Left lung (tissue), 10 donors: ENCODE results near the gene TNF. TPM values are rescaled to one million over a fixed set of nuclear protein-coding genes. Genes with fewer than 3 reads are reported as not detected.

ENCODE experiments used
- ATAC-seq: fragments of 200-7000 bp; cut with Tn5 transposase; one replicate; pipeline ENCODE4 v1.9.1; 2020; ENCODE audit warnings: moderate library complexity
- DNase-seq, 4 donors: peaks; one replicate each; pipeline ENCODE4 v3.0.0-alpha.2; 2013 to 2020
- H3K27ac ChIP-seq, 2 donors: fragments of 200-600 bp; sonication (generic) in 1 of 2; one replicate each; pipeline versions ENCODE4 v1.5.0 to v1.8.0; 2020 to 2021
- H3K27me3 ChIP-seq, 2 donors: fragments of 200-600 bp; sonication (generic) in 1 of 2; one replicate each; pipeline versions ENCODE4 v1.5.0 to v1.8.0; 2020 to 2021
- H3K36me3 ChIP-seq, 2 donors: fragments of 200-600 bp; sonication (generic) in 1 of 2; one replicate each; pipeline versions ENCODE4 v1.5.0 to v1.8.0; 2020 to 2021
- H3K4me1 ChIP-seq, 2 donors: fragments of 200-600 bp; one replicate each; pipeline ENCODE4 v1.8.0; 2021
- H3K4me3 ChIP-seq, 2 donors: fragments of 200-600 bp; sonication (generic) in 1 of 2; one replicate each; pipeline versions ENCODE4 v1.5.0 to v1.8.0; 2020 to 2021; ENCODE audit warnings: mild to moderate bottlenecking in 1 of 2
- H3K9me3 ChIP-seq, 2 donors: fragments of 200-600 bp; sonication (generic) in 1 of 2; one replicate each; pipeline versions ENCODE4 v1.5.0 to v1.8.0; 2020 to 2021
- CTCF ChIP-seq, 2 donors: fragments of 200-600 bp; sonication (generic) in 1 of 2; IDR thresholded peaks; one replicate each; pipeline versions ENCODE4 v1.5.0 to v1.8.0; 2021; ENCODE audit warnings: antibody characterized with exemption in 2 of 2
- intact Hi-C, 2 donors: fragments of 100-400 bp; cut with DNase I; formaldehyde crosslinking; loops; one replicate each; pipeline versions ENCODE4 v1.11.2 to v1.14.2; 2022
- polyA plus RNA-seq, 6 donors: library from polyadenylated mRNA; unstranded; fragments of 120-200 nt; gene quantifications; one replicate each; pipeline ENCODE4 v1.2.1, GENCODE V29; 2013; ENCODE audit not compliant: insufficient read length in 6 of 6
- total RNA-seq, 2 donors: library from RNA; stranded (reverse); fragmentation: NEBNext Ultra II Directional; extraction: Animal tissue kit (Norgen Biotek cat#: 25700); gene quantifications; one replicate each; pipeline ENCODE4 v1.2.1, GENCODE V29; 2021
- donor health status: DM: no; HTN: yes; CAD: no.
- donor health status: DM: no; HTN: no; CAD: no.

Gene TNF
- total and polyA plus RNA-seq, 8 donors, result 0.19 to 10.4 (median 0.29) TPM; not detected in 1

- no peak for ATAC-seq
- H3K27me3 ChIP-seq, result peaks cover 0 to 18% of the 10 kb centered on the region in 2 donors
- no peak overlapping the region for H3K27ac ChIP-seq
- H3K9me3 ChIP-seq, result no peaks in the 10 kb centered on the region
- H3K4me3 ChIP-seq, result no peak overlapping the region
- H3K4me1 ChIP-seq, result peaks cover 0 to 34% of the 10 kb centered on the region in 2 donors
- H3K36me3 ChIP-seq, result no peaks in the 10 kb centered on the region
- DNase-seq, result no peak
- intact Hi-C loops, result no loop called here
- TF ChIP-seq CTCF (IDR thresholded peaks at IDR 0.05), result no peak
Measured at GRCh38 chr6:31569861-31570536, 5.4 kb upstream of the TNF start.

DNA sequence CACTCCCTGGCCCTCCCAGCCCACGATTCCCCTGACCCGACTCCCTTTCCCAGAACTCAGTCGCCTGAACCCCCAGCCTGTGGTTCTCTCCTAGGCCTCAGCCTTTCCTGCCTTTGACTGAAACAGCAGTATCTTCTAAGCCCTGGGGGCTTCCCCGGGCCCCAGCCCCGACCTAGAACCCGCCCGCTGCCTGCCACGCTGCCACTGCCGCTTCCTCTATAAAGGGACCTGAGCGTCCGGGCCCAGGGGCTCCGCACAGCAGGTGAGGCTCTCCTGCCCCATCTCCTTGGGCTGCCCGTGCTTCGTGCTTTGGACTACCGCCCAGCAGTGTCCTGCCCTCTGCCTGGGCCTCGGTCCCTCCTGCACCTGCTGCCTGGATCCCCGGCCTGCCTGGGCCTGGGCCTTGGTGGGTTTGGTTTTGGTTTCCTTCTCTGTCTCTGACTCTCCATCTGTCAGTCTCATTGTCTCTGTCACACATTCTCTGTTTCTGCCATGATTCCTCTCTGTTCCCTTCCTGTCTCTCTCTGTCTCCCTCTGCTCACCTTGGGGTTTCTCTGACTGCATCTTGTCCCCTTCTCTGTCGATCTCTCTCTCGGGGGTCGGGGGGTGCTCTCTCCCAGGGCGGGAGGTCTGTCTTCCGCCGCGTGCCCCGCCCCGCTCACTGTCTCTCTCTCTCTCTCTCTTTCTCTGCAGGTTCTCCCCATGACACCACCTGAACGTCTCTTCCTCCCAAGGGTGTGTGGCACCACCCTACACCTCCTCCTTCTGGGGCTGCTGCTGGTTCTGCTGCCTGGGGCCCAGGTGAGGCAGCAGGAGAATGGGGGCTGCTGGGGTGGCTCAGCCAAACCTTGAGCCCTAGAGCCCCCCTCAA, 3.1 kb upstream of the TNF start, which contains the start of gene LTA:
Gene LTA, plus strand, starts transcription at position 249 of the 871 bp plus-strand sequence. Its CDS starts 454 bp downstream, at position 703.
- Histone ChIP-seq H3K27ac (peak within 1 kb of the TSS in 1 of 2 donors; percentile 13), H3K4me3 (peak within 1 kb of the TSS in 1 of 2 donors; percentile 22), H3K4me1 (peaks cover 0 to 49% of the 10 kb centered on the region in 2 donors), H3K36me3 (peaks cover 0 to 4% of the 10 kb centered on the region in 2 donors), H3K27me3 (peaks cover 0 to 4% of the 10 kb centered on the region in 2 donors), H3K9me3 (no peaks in the 10 kb centered on the region)
- no peak for TF ChIP-seq CTCF (IDR thresholded peaks at IDR 0.05)
- DNase-seq (peak in 1 of 4 donors; percentile 79), ATAC-seq (no peak)
- intact Hi-C loops, result no loop called here

GRCh38 chr6:31573239-31574105, 1.9 kb upstream of the TNF start:
- Histone ChIP-seq H3K27me3 (peaks cover 0 to 4% of the 10 kb centered on the region in 2 donors), H3K36me3 (peaks cover 0 to 15% of the 10 kb centered on the region in 2 donors), H3K9me3 (no peaks in the 10 kb centered on the region), H3K4me3 (no peak overlapping the region), H3K4me1 (peaks cover 0 to 50% of the 10 kb centered on the region in 2 donors), H3K27ac (no peak overlapping the region)
- intact Hi-C loops, result no loop called here
- ATAC-seq (no peak), DNase-seq (no peak)
- TF ChIP-seq CTCF (IDR thresholded peaks at IDR 0.05), result no peak

GRCh38 chr6:31574106-31575061, 981 bp upstream of the TNF start:
- ATAC-seq (no peak), DNase-seq (no peak)
- peak overlapping the region in 1 of 2 donors; percentile 71 for H3K27ac ChIP-seq
- peaks cover 0 to 17% of the 10 kb centered on the region in 2 donors for H3K36me3 ChIP-seq
- peaks cover 0 to 4% of the 10 kb centered on the region in 2 donors for H3K27me3 ChIP-seq
- no peaks in the 10 kb centered on the region for H3K9me3 ChIP-seq
- H3K4me3 ChIP-seq, result peak overlapping the region in 1 of 2 donors; percentile 56
- no peak for TF ChIP-seq CTCF (IDR thresholded peaks at IDR 0.05)
- H3K4me1 ChIP-seq, result peaks cover 0 to 50% of the 10 kb centered on the region in 2 donors
- intact Hi-C loops, result no loop called here
